22Rv1 (cell line): ENCODE data around the gene UBR3.
"Not testable (repeated sequence)": the region's sequence is repeated elsewhere in the genome, so short reads cannot be mapped to it uniquely, and the experiment has no call there.

Source experiments
- H3K27ac ChIP-seq: fragments of 450-650 bp; 2 replicates; pipeline ENCODE4 v1.5.1; 2017
- ZFX ChIP-seq: fragments of 450-650 bp; IDR thresholded peaks from 2 replicates; pipeline ENCODE4 v1.6.1; 2017; ENCODE audit warnings: antibody characterized with exemption, borderline replicate concordance
- TF ChIP-seq, protein P1 (sequence below): fragments of 450-650 bp; IDR thresholded peaks from 2 replicates; pipeline ENCODE4 v1.5.1; 2017; ENCODE audit warnings: mild to moderate bottlenecking

The UBR3 gene

DNA sequence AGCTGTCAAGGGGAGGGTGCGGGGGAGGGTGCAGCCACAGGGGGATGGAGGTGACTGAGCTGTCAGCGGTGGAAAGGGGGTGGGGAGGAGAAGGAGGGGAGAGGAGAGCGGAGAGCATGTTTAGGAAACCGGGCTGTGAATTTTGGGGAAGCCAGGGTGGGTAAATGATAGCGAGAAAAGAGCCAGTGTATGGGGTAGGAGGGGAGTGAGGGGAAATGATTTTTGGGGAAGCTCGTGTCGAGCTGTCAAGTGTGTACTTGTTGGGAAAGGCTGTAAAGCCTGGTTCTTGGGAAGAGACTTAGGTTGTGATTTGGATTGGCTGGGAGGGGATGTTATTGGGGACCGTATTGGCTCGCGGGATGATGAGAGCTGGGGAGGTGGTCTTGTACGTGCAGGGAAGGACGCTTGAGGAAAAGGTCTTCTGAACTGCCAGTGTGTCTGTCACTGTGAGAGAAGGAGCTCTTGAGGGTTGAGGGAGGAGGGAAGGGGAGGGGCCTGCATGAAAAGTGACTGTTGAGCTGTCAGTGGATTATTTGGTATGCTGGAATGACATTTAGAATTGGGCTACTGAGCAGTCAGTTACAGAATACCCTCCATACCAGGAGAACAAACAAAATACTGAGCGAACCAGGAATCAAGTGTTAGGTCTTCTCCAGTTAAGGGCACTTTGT lies 1.0 kb downstream of the UBR3 start:
- H3K27ac ChIP-seq: peak overlapping the region; percentile 81
- TF ChIP-seq, protein P1, sequence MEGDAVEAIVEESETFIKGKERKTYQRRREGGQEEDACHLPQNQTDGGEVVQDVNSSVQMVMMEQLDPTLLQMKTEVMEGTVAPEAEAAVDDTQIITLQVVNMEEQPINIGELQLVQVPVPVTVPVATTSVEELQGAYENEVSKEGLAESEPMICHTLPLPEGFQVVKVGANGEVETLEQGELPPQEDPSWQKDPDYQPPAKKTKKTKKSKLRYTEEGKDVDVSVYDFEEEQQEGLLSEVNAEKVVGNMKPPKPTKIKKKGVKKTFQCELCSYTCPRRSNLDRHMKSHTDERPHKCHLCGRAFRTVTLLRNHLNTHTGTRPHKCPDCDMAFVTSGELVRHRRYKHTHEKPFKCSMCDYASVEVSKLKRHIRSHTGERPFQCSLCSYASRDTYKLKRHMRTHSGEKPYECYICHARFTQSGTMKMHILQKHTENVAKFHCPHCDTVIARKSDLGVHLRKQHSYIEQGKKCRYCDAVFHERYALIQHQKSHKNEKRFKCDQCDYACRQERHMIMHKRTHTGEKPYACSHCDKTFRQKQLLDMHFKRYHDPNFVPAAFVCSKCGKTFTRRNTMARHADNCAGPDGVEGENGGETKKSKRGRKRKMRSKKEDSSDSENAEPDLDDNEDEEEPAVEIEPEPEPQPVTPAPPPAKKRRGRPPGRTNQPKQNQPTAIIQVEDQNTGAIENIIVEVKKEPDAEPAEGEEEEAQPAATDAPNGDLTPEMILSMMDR: no peak
- no peak for TF ChIP-seq ZFX

GRCh38 chr2:169834401-169834800 lies 7.1 kb downstream of the UBR3 start:
- H3K27ac ChIP-seq: no peak overlapping the region
- TF ChIP-seq, protein P1: no peak
- no peak for TF ChIP-seq ZFX

DNA sequence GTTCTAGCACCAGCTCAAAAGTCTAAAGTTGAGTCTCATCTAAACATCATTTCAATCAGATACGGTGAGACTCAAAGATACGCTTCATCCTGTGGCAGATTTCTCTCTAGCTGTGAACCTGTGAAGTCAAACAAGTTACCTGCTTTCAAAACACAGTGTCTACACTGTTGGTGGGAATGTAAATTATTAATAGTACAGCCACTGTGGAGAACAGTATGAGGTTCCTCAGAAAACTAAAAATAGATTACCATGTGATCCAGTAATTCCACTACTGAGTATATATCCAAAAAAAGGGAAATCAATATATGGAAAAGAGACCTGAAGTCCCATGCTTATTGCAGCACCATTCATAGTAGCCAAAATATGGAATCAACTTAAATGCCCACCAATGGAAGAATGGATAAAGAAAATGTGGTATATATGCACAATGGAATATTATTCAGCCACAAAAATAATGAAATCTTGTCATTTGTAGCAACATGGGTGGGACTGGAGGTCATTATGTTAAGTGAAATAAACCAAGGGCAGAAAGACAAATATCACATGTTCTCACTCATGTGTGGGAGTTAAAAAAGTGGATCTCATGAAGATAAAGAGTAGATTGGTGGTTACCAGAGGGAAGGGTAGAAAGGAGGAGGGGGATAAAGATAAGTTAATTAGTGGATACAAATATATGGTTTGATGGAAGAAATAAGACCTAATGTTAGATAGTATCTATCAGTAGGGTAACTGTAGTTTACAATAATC lies 11.7 kb downstream of the UBR3 start:
- no peak for TF ChIP-seq ZFX
- TF ChIP-seq, protein P1: no peak
- H3K27ac ChIP-seq: no peak overlapping the region

- no peak overlapping the region for H3K27ac ChIP-seq
- no peak for TF ChIP-seq ZFX
- TF ChIP-seq, protein P1: no peak
Observed at GRCh38 chr2:169839954-169840746, 12.9 kb downstream of the UBR3 start.

GRCh38 chr2:169840747-169841142 lies 13.5 kb downstream of the UBR3 start:
- TF ChIP-seq, protein P1: no peak
- no peak for TF ChIP-seq ZFX
- no peak overlapping the region for H3K27ac ChIP-seq

DNA sequence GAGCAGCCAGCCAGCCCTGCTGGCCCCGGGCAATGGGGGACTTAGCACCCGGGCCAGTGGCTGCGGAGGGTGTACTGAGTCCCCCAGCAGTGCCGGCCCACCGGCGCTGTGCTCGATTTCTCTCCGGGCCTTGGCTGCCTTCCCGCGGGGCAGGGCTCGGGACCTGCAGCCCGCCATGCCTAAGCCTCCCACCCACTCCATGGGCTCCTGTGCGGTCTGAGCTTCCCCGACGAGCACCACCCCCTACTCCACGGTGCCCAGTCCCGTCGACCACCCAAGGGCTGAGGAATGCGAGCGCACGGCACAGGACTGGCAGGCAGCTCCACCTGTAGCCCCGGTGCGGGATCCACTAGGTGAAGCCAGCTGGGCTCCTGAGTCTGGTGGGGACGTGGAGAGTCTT lies 14.4 kb downstream of the UBR3 start:
- not testable (repeated sequence) for H3K27ac ChIP-seq

DNA sequence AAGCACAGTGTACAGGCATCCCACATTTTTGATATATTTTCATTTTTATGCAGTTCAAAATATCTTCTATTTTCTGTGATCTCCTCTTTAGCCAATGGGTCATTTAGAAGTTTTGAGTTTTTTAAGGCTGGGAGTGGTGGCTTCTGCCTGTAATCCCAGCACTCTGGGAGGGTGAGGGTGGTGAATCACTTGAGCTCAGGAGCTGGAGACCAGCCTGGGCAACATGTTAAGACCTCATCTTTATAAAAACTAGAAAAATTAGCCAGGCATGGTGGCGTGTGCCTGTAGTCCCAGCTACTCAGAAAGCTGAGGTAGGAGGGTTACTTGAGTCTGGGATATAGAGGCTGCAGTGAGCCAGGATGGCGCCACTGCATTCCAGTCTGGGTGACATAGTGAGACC lies 17.8 kb downstream of the UBR3 start:
- TF ChIP-seq, protein P1: no peak
- no peak for TF ChIP-seq ZFX

GRCh38 chr2:169848959-169849693 lies 21.9 kb downstream of the UBR3 start:
- H3K27ac ChIP-seq: not testable (repeated sequence)

More for the DNA sequence above, 17.8 kb downstream of the UBR3 start:
- H3K27ac ChIP-seq: no peak overlapping the region
